Neural progenitor cell (in vitro differentiated cells): ENCODE results near the gene PCCA. TPM values are rescaled to one million over a fixed set of nuclear protein-coding genes. Genes with fewer than 3 reads are reported as not detected.

Experiments
- DNase-seq: peaks from one replicate; pipeline ENCODE4 v3.0.0-alpha.2; 2016; ENCODE audit warnings: low spot score
- H2AFZ ChIP-seq: fragments of 200-600 bp; sonication (generic); replicated peaks from 2 replicates; pipeline ENCODE4 v1.6.1; 2016; ENCODE audit warnings: antibody characterized with exemption
- H3F3A ChIP-seq: fragments of 200-600 bp; sonication (generic); 2 replicates; pipeline ENCODE4 v1.6.1; 2016; ENCODE audit warnings: antibody characterized with exemption, low read depth
- H3K27ac ChIP-seq: fragments of 200-600 bp; sonication (generic); 2 replicates; pipeline ENCODE4 v1.5.1; 2016; ENCODE audit warnings: mild to moderate bottlenecking
- H3K27me3 ChIP-seq: fragments of 200-600 bp; sonication (generic); 2 replicates; pipeline ENCODE4 v1.6.1; 2016; ENCODE audit warnings: mild to moderate bottlenecking, moderate library complexity
- H3K36me3 ChIP-seq: fragments of 200-600 bp; sonication (generic); 2 replicates; pipeline ENCODE4 v1.5.1; 2016
- H3K4me1 ChIP-seq: fragments of 200-600 bp; sonication (generic); 2 replicates; pipeline ENCODE4 v1.6.1; 2016; ENCODE audit warnings: mixed run types
- H3K4me2 ChIP-seq: fragments of 200-600 bp; sonication (generic); 2 replicates; pipeline ENCODE4 v1.6.1; 2016
- H3K4me3 ChIP-seq: fragments of 200-600 bp; sonication (generic); 2 replicates; pipeline ENCODE4 v1.5.1; 2016
- H3K79me2 ChIP-seq: fragments of 200-600 bp; sonication (generic); 2 replicates; pipeline ENCODE4 v1.6.1; 2016; ENCODE audit warnings: low read depth
- H3K9ac ChIP-seq: fragments of 200-600 bp; sonication (generic); 2 replicates; pipeline ENCODE4 v1.6.1; 2016
- H3K9me3 ChIP-seq: fragments of 200-600 bp; sonication (generic); 2 replicates; pipeline ENCODE4 v1.5.1; 2016; ENCODE audit warnings: low read depth
- H4K20me1 ChIP-seq: fragments of 200-600 bp; sonication (generic); 2 replicates; pipeline ENCODE4 v1.6.1; 2016; ENCODE audit warnings: low read depth
- H3K27ac Mint-ChIP-seq: 3 replicates; pipeline ENCODE4 v1.8.0; 2021; ENCODE audit warnings: mixed read lengths
- H3K27me3 Mint-ChIP-seq: 2 replicates; pipeline ENCODE4 v1.8.0; 2022; ENCODE audit warnings: low read depth, mild to moderate bottlenecking, inconsistent platforms, moderate library complexity, mixed read lengths; ENCODE audit not compliant: insufficient read depth
- H3K36me3 Mint-ChIP-seq: 3 replicates; pipeline ENCODE4 v1.8.0; 2021; ENCODE audit warnings: mixed read lengths
- H3K4me1 Mint-ChIP-seq: 3 replicates; pipeline ENCODE4 v1.8.0; 2021; ENCODE audit warnings: mixed read lengths
- H3K4me3 Mint-ChIP-seq: 3 replicates; pipeline ENCODE4 v1.8.0; 2021; ENCODE audit warnings: mild to moderate bottlenecking, moderate library complexity, mixed read lengths
- H3K9me3 Mint-ChIP-seq: 3 replicates; pipeline ENCODE4 v1.8.0; 2020; ENCODE audit warnings: mixed read lengths
- CTCF ChIP-seq: fragments of 200-600 bp; sonication (generic); IDR thresholded peaks from 2 replicates; pipeline ENCODE4 v1.5.1; 2017; ENCODE audit warnings: antibody characterized with exemption, mild to moderate bottlenecking
- EZH2 ChIP-seq: fragments of 200-600 bp; sonication (generic); IDR thresholded peaks from 2 replicates; pipeline ENCODE4 v1.6.1; 2017; ENCODE audit warnings: antibody characterized with exemption, mild to moderate bottlenecking, moderate library complexity
- EZH2phosphoT487 ChIP-seq: fragments of 200-600 bp; sonication (generic); IDR thresholded peaks from 2 replicates; pipeline ENCODE4 v1.6.1; 2017; ENCODE audit warnings: antibody characterized with exemption
- total RNA-seq: library from RNA; depleted of rRNA; stranded (reverse); fragments of >200 nt; gene quantifications from 2 replicates; pipeline ENCODE4 v1.2.3, GENCODE V29; 2015; ENCODE audit warnings: low replicate concordance

The PCCA gene
- total RNA-seq, 1 donor from 2014 or later = 60.6 TPM

- Histone ChIP-seq H3F3A (no peaks in the 10 kb centered on the region), H2AFZ (no peak overlapping the region), H3K79me2 (peaks cover 57% of the 10 kb centered on the region), H3K4me3 (no peak overlapping the region), H4K20me1 (peaks cover 25% of the 10 kb centered on the region), H3K27ac (peak overlapping the region; percentile 13), H3K27me3 (no peaks in the 10 kb centered on the region), H3K4me1 (no peaks in the 10 kb centered on the region), H3K4me2 (no peak overlapping the region), H3K36me3 (no peaks in the 10 kb centered on the region), H3K9ac (no peak overlapping the region), H3K9me3 (no peaks in the 10 kb centered on the region)
- DNase-seq = no peak
- Mint-ChIP-seq H3K27ac (no peak overlapping the region), H3K27me3 (no peaks in the 10 kb centered on the region), H3K4me1 (no peaks in the 10 kb centered on the region), H3K9me3 (peaks cover 2% of the 10 kb centered on the region), H3K4me3 (no peak overlapping the region), H3K36me3 (peaks cover 19% of the 10 kb centered on the region)
- TF ChIP-seq EZH2 (no peak), CTCF (no peak), EZH2phosphoT487 (no peak)
Observed at GRCh38 chr13:100108913-100109507, 20.1 kb downstream of the PCCA start.

- H3K27ac Mint-ChIP-seq = no peak overlapping the region
- H3K27me3 Mint-ChIP-seq = no peaks in the 10 kb centered on the region
- Histone ChIP-seq H3K9me3 (no peaks in the 10 kb centered on the region), H3K27me3 (no peaks in the 10 kb centered on the region), H2AFZ (no peak overlapping the region), H3K4me1 (no peaks in the 10 kb centered on the region), H3K4me3 (no peak overlapping the region), H3F3A (no peaks in the 10 kb centered on the region), H3K9ac (no peak overlapping the region), H3K79me2 (peaks cover 44% of the 10 kb centered on the region), H3K36me3 (no peaks in the 10 kb centered on the region), H4K20me1 (peaks cover 25% of the 10 kb centered on the region), H3K4me2 (no peak overlapping the region), H3K27ac (no peak overlapping the region)
- H3K9me3 Mint-ChIP-seq = no peaks in the 10 kb centered on the region
- no peak for TF ChIP-seq EZH2
- H3K4me3 Mint-ChIP-seq = no peak overlapping the region
- H3K4me1 Mint-ChIP-seq = no peaks in the 10 kb centered on the region
- DNase-seq = no peak
- H3K36me3 Mint-ChIP-seq = peaks cover 23% of the 10 kb centered on the region
Observed at GRCh38 chr13:100110269-100110668, 21.4 kb downstream of the PCCA start.

DNA sequence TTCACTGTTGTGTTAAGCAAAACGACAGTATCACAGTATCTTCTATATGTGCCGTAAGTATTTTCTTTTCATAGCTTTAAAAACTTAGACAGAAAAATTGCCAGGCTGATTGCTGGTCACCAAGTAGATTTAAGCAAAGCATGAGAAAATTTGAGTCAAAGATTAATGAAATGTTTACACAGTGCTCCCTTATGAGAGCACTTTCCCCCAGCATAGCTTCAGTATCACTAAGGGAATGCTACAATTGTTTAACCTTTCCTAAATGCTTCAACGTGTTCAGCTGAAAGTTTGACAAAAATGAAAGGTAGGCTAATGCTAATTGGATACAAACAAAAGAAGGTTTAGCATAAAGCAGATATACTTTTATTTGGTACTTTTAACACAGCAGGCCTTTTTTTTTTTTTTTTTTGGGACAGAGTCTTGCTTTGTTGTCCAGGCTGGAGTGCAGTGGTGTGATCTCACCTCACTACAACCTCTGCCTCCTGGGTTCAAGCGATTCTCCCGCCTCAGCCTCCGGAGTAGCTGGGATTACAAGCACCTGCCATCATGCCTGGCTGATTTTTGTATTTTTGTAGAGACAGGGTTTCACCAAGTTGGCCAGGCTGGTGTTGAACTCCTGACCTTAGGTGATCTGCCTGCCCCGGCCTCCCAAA, 23.4 kb downstream of the PCCA start:
- Histone ChIP-seq H4K20me1 (peaks cover 13% of the 10 kb centered on the region), H2AFZ (no peak overlapping the region), H3K79me2 (peaks cover 34% of the 10 kb centered on the region), H3K4me1 (no peaks in the 10 kb centered on the region), H3K4me2 (no peak overlapping the region), H3K9ac (no peak overlapping the region), H3K27me3 (no peaks in the 10 kb centered on the region), H3K36me3 (peaks cover 3% of the 10 kb centered on the region), H3K4me3 (no peak overlapping the region), H3K9me3 (no peaks in the 10 kb centered on the region), H3K27ac (no peak overlapping the region), H3F3A (no peaks in the 10 kb centered on the region)
- Mint-ChIP-seq H3K4me1 (no peaks in the 10 kb centered on the region), H3K27me3 (no peaks in the 10 kb centered on the region), H3K27ac (no peak overlapping the region), H3K36me3 (peaks cover 27% of the 10 kb centered on the region), H3K4me3 (no peak overlapping the region), H3K9me3 (no peaks in the 10 kb centered on the region)
- TF ChIP-seq EZH2phosphoT487 = no peak
- TF ChIP-seq CTCF = no peak
- TF ChIP-seq EZH2 = no peak
- DNase-seq = no peak

- H3K27me3 Mint-ChIP-seq = no peaks in the 10 kb centered on the region
- H3F3A ChIP-seq = peaks cover 4% of the 10 kb centered on the region
- no peak overlapping the region for H2AFZ ChIP-seq
- H3K27ac ChIP-seq = no peak overlapping the region
- no peaks in the 10 kb centered on the region for H3K9me3 ChIP-seq
- H3K4me3 ChIP-seq = no peak overlapping the region
- peaks cover under 1% of the 10 kb centered on the region for H3K79me2 ChIP-seq
- DNase-seq = no peak
- H3K27me3 ChIP-seq = no peaks in the 10 kb centered on the region
- H3K4me1 Mint-ChIP-seq = no peaks in the 10 kb centered on the region
- peaks cover 43% of the 10 kb centered on the region for H3K36me3 Mint-ChIP-seq
- no peak overlapping the region for H3K27ac Mint-ChIP-seq
- TF ChIP-seq EZH2 (no peak), EZH2phosphoT487 (no peak), CTCF (no peak)
- no peak overlapping the region for H3K4me2 ChIP-seq
- H3K36me3 ChIP-seq = peaks cover 5% of the 10 kb centered on the region
- no peaks in the 10 kb centered on the region for H4K20me1 ChIP-seq
- H3K9ac ChIP-seq = no peak overlapping the region
- H3K4me3 Mint-ChIP-seq = no peak overlapping the region
- H3K9me3 Mint-ChIP-seq = peaks cover 12% of the 10 kb centered on the region
- no peaks in the 10 kb centered on the region for H3K4me1 ChIP-seq
Observed at GRCh38 chr13:100115693-100116254, 26.9 kb downstream of the PCCA start.
